Small intestine (tissue), 7 donors: ENCODE measurements around the gene ZNF580. TPM values are rescaled to one million over a fixed set of nuclear protein-coding genes. Genes with fewer than 3 reads are reported as not detected.
A peak's percentile ranks its signal among the peaks of the same experiment; 100 is the strongest.

Experiments used
- DNase-seq, 2 donors: peaks; one replicate each; pipeline versions ENCODE4 v3.0.0 to v3.0.0-alpha.2; 2013
- FAIRE-seq: peaks from 2 replicates; lab custom pipeline; 2012; peaks lifted over from hg19 to GRCh38; lab: Jason Lieb, UNC
- H3K27ac ChIP-seq, 3 donors: one replicate each; pipeline ENCODE4 v1.5.1; 2013; ENCODE audit warnings: low read length in 2 of 3, mild to moderate bottlenecking in 2 of 3, control low read depth in 1 of 3, inconsistent platforms in 1 of 3, low read depth in 1 of 3, moderate library complexity in 1 of 3
- H3K27me3 ChIP-seq, 3 donors: one replicate each; pipeline ENCODE4 v1.6.1; 2013; ENCODE audit warnings: low read length in 3 of 3, inconsistent platforms in 1 of 3; ENCODE audit not compliant: control insufficient read depth in 3 of 3, insufficient read depth in 3 of 3
- H3K36me3 ChIP-seq, 3 donors: one replicate each; pipeline ENCODE4 v1.6.1; 2013; ENCODE audit warnings: low read length in 3 of 3, inconsistent platforms in 1 of 3, low read depth in 1 of 3, mild to moderate bottlenecking in 1 of 3, moderate library complexity in 1 of 3; ENCODE audit not compliant: control insufficient read depth in 3 of 3, insufficient read depth in 2 of 3
- H3K4me1 ChIP-seq, 3 donors: one replicate each; pipeline ENCODE4 v1.6.1; 2013; ENCODE audit warnings: low read length in 2 of 3, inconsistent platforms in 1 of 3, low read depth in 1 of 3, mild to moderate bottlenecking in 1 of 3, moderate library complexity in 1 of 3; ENCODE audit not compliant: control insufficient read depth in 3 of 3, insufficient read depth in 2 of 3
- H3K4me3 ChIP-seq, 3 donors: one replicate each; pipeline ENCODE4 v1.5.1; 2013; ENCODE audit warnings: low read length in 3 of 3, control low read depth in 1 of 3, inconsistent platforms in 1 of 3, low read depth in 1 of 3, mild to moderate bottlenecking in 1 of 3, moderate library complexity in 1 of 3
- H3K9me3 ChIP-seq, 2 donors: one replicate each; pipeline ENCODE4 v1.6.1; 2013; ENCODE audit warnings: low read depth in 1 of 2, low read length in 1 of 2; ENCODE audit not compliant: control insufficient read depth in 2 of 2, insufficient read depth in 1 of 2
- WGBS, 3 donors: extraction: QIAGEN DNeasy Blood & Tissue Kit; methylation state at CpG; one replicate each; pipeline ENCODE4 v1.1.7; 2013; 5-methylcytosine and 5-hydroxymethylcytosine counted together
- polyA plus RNA-seq, 4 donors: library from polyadenylated mRNA; stranded (reverse) in 3 of 4; unstranded in 1 of 4; fragments of 200-250 nt in 3 of 4; fragments of 120-200 nt in 1 of 4; gene quantifications; one replicate each; pipeline versions ENCODE4 v1.2.1 to v1.2.3, GENCODE V29; 2013
- donor health status: healthy with polysubstance abuse.
- donor health status: control.
- donor health status: control.
- donor health status: Bipolar disorder and iron deficiency.
- donor health status: healthy.

ZNF580 gene
- polyA plus RNA-seq, 4 donors = 8.3 to 28.5 (median 16.6) TPM

DNA sequence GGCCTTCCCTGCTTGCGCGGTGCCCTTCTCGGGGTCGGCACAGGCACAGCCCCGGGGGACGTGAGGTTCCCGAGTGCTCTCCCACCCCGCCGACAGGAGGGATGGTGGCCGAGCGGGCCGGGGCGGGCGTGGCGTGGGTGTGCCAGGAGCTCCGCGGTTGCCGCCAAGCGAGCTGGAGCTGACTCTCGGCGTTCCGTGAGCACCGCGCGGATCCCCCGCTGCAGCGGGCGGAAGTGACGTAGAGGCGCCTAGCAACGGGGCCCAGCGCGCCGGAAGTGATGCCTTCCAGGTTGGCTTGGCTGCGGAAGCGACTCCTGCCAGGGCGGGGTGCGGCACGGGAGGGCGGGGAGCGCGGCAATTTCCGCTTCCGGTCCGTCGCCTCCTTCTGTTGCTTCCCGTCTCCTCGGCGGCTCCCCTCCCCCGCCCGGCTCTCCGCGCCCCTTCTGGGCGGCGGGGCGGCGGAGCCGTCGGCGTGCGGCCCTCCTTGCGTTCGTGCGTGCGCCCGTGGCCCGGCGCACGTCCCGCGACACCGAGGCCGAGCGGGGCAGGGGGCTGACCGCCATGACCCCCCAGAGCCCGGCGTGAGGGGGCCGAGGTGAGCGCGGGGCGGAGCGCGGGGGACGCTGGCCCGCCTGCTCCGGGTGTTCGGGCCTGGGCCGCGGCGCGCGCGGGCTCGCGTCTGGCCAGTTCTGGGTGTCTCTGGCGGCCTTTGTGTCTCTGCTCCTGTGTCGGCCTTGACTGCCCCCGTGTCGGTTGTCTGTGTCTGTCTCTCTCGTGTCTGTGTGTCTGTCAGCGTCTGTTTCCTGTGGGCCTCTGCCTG, 34.2 kb downstream of the ZNF580 start, which contains the start of gene EPN1:
Gene EPN1 (plus strand): TSS at position 386 of the 820 bp plus-strand sequence. CDS start 3,402 bp downstream, outside the sequence.
- WGBS, 3 donors = 0 to 1% (median 1%) methylated on average over 54 to 101 of the region's 101 CpGs
- Histone ChIP-seq H3K27me3 (no peaks in the 10 kb centered on the region), H3K36me3 (peaks cover 15 to 62% (median 19%) of the 10 kb centered on the region in 3 donors), H3K9me3 (no peaks in the 10 kb centered on the region), H3K4me3 (peak within 1 kb of the TSS; percentile 79 to 98 (median 94)), H3K27ac (peak within 1 kb of the TSS; percentile 80 to 92 (median 92)), H3K4me1 (peaks cover 6 to 44% (median 11%) of the 10 kb centered on the region in 3 donors)
- DNase-seq = peak; percentile 96 to 98
- FAIRE-seq = no peak

DNA sequence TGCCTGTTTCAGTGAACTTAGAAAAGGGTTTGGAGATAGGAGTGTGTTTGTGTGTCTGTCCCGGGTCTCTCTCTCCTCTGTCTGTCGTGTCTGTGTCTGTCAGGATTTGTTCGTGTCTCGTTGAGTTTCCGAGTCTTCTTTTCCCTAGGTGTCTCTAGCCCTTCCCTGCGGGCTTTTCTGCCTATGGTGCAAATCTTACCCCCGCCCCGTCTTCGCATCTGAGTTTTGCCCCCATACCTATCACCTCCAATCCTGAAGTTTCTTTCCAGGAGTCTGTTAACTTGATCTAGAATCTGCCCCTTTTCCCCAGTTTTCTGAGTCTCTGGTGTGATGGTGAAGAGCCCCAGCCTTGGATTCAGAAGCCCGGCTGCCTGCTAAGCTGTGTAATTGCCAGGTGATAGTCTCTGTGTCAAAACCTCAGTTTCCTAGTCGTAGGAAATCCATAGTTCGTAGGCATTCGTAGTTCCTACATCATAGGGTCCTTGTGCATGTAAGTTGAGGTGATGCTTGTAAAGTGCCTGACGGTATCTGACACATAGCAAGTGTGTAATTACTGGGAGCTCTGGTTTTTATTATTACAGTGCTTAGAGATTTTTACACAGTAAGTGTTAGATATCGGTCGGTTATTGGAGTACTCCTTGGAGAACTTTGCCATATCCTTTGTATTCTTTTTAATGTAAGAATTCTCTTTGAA, 35.0 kb downstream of the ZNF580 start:
- Histone ChIP-seq H3K36me3 (peaks cover 12 to 62% (median 15%) of the 10 kb centered on the region in 3 donors), H3K4me3 (peak overlapping the region; percentile 79 to 98 (median 94)), H3K4me1 (peaks cover 6 to 42% (median 11%) of the 10 kb centered on the region in 3 donors), H3K27me3 (no peaks in the 10 kb centered on the region), H3K9me3 (no peaks in the 10 kb centered on the region), H3K27ac (peak overlapping the region; percentile 80 to 92 (median 92))
- peak in 1 of 2 donors; percentile 30 for DNase-seq
- no peak for FAIRE-seq
- 3 to 11% (median 6%) methylated on average over 16 of the region's 16 CpGs for WGBS, 3 donors

- WGBS, 3 donors = 16 to 57% (median 35%) methylated on average over 5 of the region's 5 CpGs
- DNase-seq (peak in 1 of 2 donors; percentile 82), FAIRE-seq (no peak)
- H3K36me3 ChIP-seq = peaks cover 9 to 64% (median 17%) of the 10 kb centered on the region in 3 donors
- H3K4me3 ChIP-seq = peak overlapping the region in 2 of 3 donors; percentile 79 to 94
- peaks cover 6 to 45% (median 11%) of the 10 kb centered on the region in 3 donors for H3K4me1 ChIP-seq
- H3K27me3 ChIP-seq = no peaks in the 10 kb centered on the region
- peak overlapping the region; percentile 77 to 87 (median 80) for H3K27ac ChIP-seq
- H3K9me3 ChIP-seq = no peaks in the 10 kb centered on the region
Measured at GRCh38 chr19:55676383-55676782, 35.6 kb downstream of the ZNF580 start.

GRCh38 chr19:55676889-55677505, 36.2 kb downstream of the ZNF580 start:
- WGBS, 3 donors = 22 to 48% (median 35%) methylated on average over 7 of the region's 7 CpGs
- peaks cover 8 to 65% (median 17%) of the 10 kb centered on the region in 3 donors for H3K36me3 ChIP-seq
- no peaks in the 10 kb centered on the region for H3K9me3 ChIP-seq
- peak overlapping the region in 2 of 3 donors; percentile 79 to 94 for H3K4me3 ChIP-seq
- DNase-seq (peak in 1 of 2 donors; percentile 17), FAIRE-seq (no peak)
- H3K27me3 ChIP-seq = no peaks in the 10 kb centered on the region
- peaks cover 6 to 45% (median 11%) of the 10 kb centered on the region in 3 donors for H3K4me1 ChIP-seq
- peak overlapping the region; percentile 77 to 87 (median 80) for H3K27ac ChIP-seq

DNA sequence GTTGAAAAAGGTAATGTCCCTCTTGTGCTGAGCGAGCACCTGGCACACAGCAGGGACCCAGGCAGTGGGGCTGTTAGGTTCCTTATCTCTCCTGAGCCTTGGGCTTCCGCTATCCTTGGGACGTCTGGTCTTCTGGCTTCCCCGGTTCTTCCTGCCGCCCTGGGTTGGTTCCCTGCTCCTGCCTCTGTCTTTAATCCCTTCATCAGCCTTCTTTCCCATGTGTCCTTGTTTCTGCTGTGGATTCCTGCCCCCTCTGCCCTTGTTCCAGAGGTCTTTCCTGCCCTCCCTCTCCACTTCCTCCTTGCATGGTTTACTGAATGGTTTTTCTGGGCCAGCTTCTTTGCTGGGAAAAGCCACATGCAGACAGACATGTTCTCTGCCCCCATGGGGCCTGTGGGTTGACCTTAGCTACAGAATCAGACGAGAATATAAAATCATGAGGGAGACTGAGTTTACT, 36.8 kb downstream of the ZNF580 start:
- Histone ChIP-seq H3K36me3 (peaks cover 5 to 68% (median 17%) of the 10 kb centered on the region in 3 donors), H3K4me3 (peak overlapping the region in 2 of 3 donors; percentile 79 to 94), H3K27me3 (no peaks in the 10 kb centered on the region), H3K9me3 (no peaks in the 10 kb centered on the region), H3K4me1 (peaks cover 6 to 45% (median 11%) of the 10 kb centered on the region in 3 donors), H3K27ac (peak overlapping the region; percentile 77 to 87 (median 80))
- DNase-seq = peak; percentile 71 to 75
- 20 to 49% (median 24%) methylated on average over 6 of the region's 6 CpGs for WGBS, 3 donors
- FAIRE-seq = no peak

GRCh38 chr19:55678121-55678671, 37.4 kb downstream of the ZNF580 start:
- DNase-seq (no peak), FAIRE-seq (no peak)
- Histone ChIP-seq H3K9me3 (no peaks in the 10 kb centered on the region), H3K27ac (peak overlapping the region; percentile 77 to 87 (median 80)), H3K4me1 (peaks cover 6 to 47% (median 11%) of the 10 kb centered on the region in 3 donors), H3K4me3 (peak overlapping the region in 1 of 3 donors; percentile 79), H3K36me3 (peaks cover 5 to 68% (median 17%) of the 10 kb centered on the region in 3 donors), H3K27me3 (no peaks in the 10 kb centered on the region)
- WGBS, 3 donors = 72 to 80% (median 79%) methylated on average over 20 to 21 of the region's 21 CpGs

DNA sequence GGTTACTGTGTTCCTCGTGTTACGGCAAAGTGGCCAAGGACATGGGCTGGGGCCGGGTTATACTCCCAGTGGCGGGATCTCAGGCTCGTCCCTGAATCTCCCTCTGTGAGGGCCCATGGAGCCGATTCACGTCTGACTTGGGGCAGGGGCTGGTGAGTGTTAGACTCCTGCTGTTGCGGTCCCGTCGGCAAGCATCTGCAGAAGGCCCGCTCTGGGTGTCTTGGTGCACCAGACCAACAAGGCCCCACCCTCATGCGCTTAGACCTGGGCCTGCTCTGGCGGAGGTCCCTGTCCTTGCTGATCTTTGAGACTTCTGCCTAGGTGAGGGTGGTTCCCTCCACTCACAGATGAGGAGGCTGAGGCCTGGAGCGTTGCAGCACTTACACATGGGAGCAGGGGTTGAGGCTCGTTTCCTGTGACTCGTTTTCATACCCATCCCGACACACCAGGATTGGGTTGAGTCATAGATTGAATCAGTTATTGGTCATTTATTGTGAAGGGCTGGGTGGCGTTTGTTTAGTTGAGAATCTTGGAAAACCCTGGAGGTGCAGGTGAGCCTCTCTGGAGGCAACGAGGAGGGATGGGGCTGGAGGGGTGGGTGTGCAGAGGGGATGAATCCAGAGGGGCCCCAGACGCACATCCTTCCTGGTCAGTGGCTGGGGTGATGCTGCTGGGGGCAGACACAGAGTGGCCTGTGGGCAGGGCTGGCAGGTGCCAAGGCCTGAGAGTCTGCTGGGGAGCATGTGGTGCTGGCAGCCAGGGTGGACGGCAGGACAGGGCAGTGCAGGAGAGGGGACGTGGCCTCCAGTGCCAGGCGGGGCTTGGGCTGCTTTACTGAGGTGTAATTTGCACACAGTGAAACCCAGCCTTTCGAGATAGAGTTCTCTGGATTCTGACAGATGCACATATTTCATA, 38.8 kb downstream of the ZNF580 start:
- Histone ChIP-seq H3K36me3 (peaks cover 0 to 62% (median 17%) of the 10 kb centered on the region in 3 donors), H3K4me1 (peaks cover 6 to 57% (median 11%) of the 10 kb centered on the region in 3 donors), H3K4me3 (no peak overlapping the region), H3K27ac (peak overlapping the region in 2 of 3 donors; percentile 65 to 80), H3K9me3 (no peaks in the 10 kb centered on the region), H3K27me3 (no peaks in the 10 kb centered on the region)
- DNase-seq (peak in 1 of 2 donors; percentile 38), FAIRE-seq (no peak)
- WGBS, 3 donors = 65 to 81% (median 66%) methylated on average over 24 of the region's 24 CpGs
